GM08714 (cell line): Measurements from ENCODE around the gene MPIG6B.

ENCODE experiments used
- H3K4me3 ChIP-seq: fragments of 200-500 bp; sonication (Bioruptor generic); 2 replicates; pipeline ENCODE4 v1.5.1; 2014; ENCODE audit warnings: mild to moderate bottlenecking, low read length, inconsistent platforms
- ZNF274 ChIP-seq: IDR thresholded peaks from 2 replicates; pipeline ENCODE4 v1.6.1; 2012; ENCODE audit warnings: mild to moderate bottlenecking, low read depth, low read length

MPIG6B gene

DNA sequence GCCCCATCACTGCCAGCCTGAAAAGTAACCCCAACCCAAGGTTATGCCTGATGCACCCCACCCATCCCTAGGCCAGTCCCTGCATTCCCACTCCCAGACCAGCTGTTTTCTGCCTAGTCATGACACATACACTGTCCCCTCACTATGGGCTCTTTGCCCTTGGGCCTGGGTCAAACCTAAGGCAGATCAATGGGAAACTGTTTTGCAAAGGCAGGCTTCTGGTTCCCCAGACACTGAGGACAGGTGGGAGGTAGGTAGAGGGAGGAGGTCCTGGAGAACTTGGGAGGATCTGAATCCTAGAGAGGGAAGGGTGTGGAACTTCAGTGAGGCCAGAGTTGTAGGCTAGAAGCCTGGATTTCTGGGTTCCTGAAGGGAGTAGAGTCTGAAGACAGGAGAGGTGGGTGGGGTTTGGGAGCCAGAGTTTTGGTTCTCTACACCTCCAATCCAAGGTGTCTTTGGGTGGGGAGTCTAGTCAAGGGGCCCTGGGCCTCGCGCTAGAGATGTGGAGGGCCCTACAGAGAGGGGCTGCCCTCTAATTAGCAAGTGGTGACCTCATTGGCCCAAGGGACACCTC is 11.2 kb downstream of the MPIG6B start:
- H3K4me3 ChIP-seq, result peak overlapping the region; percentile 79
- TF ChIP-seq ZNF274, result no peak

DNA sequence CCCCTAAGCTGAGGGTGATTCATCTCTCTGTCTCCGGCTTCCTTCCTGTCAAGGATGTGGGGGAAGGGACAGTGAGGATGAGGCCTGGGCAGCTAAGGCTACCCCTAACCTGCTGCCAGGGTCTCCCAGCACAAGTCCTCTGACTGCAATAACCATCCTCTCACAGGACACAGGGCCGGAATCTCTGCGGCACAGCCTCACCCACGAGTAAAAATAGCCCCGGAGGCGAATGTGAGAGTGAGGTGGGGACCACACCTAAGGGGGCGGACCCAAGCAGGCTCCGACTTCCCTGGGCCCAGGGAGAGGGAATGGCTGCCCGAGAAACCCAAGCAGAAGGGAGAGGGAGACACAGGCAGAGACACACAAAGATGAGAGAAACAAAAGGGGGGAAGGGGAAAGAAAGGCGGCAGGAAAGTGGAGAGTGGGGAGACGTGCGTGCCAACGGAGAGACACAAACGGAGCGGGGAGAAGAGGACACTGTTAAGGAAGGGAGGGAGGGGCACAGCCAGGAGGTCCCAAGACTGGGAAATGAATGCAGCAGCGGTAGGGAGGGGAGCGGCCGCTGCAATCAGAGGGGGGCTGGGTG is 11.7 kb downstream of the MPIG6B start:
- TF ChIP-seq ZNF274, result no peak
- H3K4me3 ChIP-seq, result peak overlapping the region; percentile 79

DNA sequence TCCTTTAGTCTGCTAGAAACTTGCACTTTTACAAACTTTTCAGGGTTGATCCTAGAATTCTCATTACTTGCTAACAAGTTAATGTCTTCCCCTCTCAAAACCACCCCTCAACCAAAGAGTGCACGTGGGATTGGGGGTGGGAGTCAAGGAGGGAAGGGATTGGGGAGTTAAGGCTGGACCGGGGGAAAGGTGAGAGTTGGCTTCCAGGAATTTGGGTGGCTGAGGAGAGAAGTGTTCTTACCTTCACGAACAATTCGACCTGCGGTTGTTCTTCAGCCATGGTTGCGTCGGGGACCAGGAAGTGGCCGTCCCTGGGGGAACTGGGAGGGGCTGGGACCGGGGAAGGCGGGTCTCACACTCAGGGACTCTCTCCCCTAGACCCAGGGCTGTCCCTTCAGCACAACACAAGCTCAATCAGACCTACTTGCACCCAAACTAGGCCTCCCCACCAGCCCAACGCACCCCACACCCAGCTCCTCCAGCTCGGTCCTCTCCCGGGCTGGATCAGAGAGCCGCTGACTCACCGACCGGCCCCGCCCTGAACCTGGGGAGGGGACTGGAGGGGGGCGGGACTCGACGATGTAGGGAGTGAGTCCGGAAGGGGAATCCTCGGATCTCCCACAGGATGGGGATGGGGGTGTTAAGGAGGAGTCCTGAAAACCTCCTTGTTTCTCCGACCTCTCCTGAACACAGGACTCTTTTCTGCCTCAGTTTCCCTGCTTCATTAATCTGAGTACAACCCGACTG is 13.0 kb downstream of the MPIG6B start, which contains the start of gene CLIC1:
Gene CLIC1, minus strand, starts transcription at position 510 of the 747 bp plus-strand sequence. Its CDS starts 230 bp downstream, at position 280.
- TF ChIP-seq ZNF274, result no peak

DNA sequence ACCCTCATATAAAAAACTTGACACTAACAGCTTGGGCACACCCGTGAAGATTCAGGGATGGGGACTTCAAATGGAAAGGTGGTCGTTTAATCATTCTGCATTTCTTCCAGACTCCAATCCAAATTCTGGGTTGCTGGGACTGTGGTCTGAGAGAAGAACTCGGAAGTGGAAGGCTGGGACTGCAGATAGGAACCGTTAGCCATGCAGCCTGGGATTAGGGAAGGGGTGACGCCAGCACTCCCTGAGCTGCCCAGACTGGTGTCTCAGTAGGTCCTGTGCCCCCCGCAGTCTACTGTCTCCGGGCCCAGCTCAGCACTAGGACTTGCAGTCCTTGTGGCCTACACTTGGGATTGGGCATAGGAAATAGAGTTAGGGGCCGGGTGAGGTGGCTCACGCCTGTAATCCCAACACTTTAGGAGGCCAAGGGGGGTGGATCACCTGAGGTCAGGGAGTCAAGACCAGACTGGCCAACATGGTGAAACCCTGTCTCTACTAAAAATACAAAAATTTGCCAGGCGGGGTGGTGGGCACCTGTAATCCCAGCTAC is 13.7 kb downstream of the MPIG6B start:
- no peak for TF ChIP-seq ZNF274
- H3K4me3 ChIP-seq, result peak overlapping the region; percentile 79

More for the DNA sequence above, 13.0 kb downstream of the MPIG6B start, which contains the start of gene CLIC1:
- peak within 1 kb of the TSS; percentile 79 for H3K4me3 ChIP-seq

DNA sequence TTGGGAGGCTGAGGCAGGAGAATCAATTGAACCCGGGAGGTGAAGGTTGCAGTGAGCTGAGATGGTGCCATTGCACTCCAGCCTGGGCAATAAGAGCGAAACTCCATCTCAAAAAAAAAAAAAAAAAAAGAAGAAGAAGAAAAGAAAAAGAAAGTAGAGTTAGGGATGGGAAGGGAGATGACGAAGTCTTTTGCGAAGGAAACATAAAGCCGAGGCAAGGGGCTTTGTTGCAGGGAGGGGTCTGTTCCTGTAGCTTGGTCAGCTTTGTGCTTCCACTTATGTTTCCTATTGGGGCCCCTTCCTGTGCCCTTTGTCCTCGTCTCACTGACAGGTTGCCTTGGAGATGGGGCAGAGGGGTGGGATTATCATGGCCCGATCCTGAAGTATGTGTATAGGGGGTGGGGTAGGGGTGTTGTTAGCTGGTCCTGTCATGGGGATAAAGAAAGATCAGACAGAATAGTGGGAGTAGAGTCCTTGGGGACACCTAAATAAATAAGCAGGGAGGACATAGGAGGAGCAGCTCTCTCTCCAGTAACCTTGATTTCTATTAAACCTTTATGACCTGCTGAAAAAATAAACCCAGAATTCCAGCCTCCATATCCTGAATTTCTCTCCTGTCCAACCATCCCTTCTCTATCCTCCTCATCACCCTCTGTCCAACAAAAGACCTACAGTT is 14.3 kb downstream of the MPIG6B start:
- no peak for TF ChIP-seq ZNF274
- H3K4me3 ChIP-seq, result peak overlapping the region; percentile 79; the same call in 1 of the 2 replicates

DNA sequence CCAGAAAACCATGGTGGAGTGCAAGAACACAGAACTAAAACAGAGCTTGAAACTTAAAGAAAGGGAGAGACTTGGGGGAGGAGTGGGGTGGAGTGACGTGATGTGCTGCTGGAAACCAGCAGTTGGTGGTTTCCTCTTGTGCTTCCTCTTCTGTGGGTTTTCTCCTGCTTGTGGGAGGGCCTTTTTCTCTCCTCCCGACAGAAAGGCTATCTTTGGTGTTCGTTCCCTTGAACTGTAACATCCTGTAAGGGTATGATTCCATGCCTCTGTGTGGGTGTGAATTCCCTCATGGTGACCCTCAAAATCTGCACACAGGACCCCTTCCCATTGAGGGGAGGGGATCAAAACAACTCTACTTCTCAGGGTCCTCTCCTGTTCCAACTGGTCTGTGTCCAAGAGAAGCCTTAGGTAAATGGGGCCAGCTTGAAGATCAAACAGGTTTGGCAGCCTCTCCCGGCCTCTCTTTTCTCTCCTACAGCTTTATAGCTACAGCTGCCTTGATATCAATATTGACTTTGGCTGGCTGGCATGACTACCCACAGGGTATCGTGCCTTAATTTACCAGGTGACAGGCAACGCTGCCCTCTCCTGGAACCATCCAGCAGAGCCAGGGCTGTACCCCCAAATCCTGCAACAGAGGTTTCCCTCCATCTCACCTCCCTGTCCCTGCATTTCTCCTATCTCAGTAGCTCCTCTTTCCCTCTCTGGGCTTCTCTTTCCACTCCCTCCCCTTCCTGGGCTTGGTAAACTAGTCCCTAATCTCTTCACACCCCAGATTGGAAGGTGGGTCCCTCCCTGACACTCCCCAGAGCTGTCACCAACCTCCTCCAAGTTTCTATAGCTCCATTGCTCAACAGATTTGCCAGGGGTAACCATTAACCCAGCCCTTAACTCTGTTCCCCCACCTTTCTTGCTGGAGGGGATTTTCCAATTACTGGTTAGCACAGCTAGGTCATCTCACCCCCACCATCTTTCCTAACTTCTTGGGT is 15.1 kb downstream of the MPIG6B start:
- peak overlapping the region; percentile 79; the same call in 1 of the 2 replicates for H3K4me3 ChIP-seq
- no peak for TF ChIP-seq ZNF274

DNA sequence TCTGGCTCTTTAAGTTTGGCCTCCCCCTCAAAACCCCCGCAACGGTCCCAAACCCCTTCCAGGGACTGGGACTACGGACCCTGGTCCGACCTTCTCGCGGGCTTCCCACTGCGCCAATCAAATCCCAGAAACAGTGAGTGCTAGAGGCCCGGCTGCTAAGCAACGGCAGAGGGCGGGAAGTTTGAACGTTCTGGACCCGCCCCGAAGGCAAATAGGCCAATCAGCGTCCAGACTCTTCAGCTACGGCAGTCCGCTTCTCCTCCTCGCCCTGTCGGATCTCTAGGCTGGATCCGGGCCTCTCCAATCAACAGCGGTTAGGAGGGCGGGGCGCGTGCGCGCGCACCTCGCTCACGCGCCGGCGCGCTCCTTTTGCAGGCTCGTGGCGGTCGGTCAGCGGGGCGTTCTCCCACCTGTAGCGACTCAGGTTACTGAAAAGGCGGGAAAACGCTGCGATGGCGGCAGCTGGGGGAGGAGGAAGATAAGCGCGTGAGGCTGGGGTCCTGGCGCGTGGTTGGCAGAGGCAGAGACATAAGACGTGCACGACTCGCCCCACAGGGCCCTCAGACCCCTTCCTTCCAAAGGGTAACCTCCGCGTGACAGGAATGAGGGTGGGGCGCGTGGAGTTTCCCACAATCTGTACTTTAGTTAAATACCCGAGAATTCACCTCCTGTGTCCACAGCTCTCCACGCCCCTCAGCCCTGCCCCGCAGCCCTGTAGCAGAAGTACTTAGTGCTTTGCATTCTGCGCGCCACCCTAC is 16.6 kb downstream of the MPIG6B start, which contains the start of gene MSH5:
Gene MSH5, plus strand, starts transcription at position 367 of the 758 bp plus-strand sequence. CDS start 462 bp downstream, outside the sequence.
- H3K4me3 ChIP-seq, result peak within 1 kb of the TSS; percentile 73
- TF ChIP-seq ZNF274, result no peak

DNA sequence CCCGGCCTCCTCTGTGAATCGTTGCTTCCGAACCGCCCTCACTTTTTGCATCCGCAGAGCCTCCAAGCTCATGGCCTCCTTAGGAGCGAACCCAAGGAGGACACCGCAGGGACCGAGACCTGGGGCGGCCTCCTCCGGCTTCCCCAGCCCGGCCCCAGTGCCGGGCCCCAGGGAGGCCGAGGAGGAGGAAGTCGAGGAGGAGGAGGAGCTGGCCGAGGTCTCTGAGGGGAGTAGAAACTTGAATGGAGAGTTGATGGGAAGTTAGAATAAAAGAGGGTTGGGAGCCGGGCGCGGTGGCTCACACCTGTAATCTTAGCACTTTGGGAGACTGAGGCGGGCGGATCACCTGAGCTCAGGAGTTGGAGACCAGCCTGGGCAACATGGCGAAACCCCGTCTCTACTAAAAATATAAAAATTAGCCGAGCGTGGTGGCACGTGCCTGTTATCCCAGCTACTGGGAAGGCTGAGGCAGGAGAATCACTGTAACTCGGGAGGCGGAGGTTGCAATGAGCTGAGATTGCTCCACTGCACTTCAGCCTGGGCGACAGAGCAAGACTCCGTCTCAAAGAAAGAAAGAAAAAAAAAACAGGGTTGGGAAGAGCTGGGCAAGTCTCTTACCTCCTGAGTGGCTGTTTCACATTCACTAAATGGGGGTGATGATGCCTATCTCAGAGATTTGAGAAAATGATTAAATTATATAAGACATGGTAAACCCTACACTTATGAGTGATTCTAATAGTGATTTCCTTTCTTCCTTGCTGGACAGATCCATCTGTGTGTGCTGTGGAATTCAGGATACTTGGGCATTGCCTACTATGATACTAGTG is 17.4 kb downstream of the MPIG6B start:
- no peak for TF ChIP-seq ZNF274
- peak overlapping the region; percentile 73 for H3K4me3 ChIP-seq

DNA sequence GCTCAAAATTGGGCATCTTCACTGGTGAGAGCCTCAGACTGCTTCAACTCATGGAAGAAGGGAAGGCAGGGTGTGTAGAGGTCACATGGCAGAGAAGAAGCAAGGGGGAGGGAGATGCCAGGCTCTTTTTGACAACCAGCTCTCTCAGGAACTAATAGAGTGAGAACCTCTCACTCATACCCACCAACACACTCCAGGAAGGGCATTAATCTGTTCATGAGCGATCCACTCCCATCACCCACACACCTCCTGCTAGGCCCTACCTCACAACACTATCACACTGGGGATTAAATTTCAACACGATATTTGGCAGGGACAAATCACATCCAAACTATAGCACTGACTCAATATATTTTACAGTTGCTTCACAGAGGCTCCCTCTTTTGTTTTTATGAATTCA is 18.6 kb downstream of the MPIG6B start:
- H3K4me3 ChIP-seq, result no peak overlapping the region
- TF ChIP-seq ZNF274, result no peak

DNA sequence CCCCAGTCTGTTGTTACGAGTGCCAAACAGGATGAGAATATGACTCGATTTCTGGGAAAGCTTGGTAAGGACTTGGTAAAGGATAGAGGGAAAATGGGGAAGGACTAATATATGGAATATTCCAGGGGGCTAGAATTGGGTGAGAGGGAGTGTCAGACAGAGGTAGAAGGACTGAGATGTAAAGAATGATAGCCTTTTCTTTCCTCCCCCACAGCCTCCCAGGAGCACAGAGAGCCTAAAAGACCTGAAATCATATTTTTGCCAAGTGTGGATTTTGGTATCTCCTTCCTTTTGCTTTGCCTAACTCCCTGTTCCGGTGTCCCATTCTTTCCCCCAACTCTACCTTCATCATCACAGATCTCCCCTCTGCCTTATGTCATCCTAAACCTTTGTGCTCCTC is 19.7 kb downstream of the MPIG6B start:
- TF ChIP-seq ZNF274, result no peak

DNA sequence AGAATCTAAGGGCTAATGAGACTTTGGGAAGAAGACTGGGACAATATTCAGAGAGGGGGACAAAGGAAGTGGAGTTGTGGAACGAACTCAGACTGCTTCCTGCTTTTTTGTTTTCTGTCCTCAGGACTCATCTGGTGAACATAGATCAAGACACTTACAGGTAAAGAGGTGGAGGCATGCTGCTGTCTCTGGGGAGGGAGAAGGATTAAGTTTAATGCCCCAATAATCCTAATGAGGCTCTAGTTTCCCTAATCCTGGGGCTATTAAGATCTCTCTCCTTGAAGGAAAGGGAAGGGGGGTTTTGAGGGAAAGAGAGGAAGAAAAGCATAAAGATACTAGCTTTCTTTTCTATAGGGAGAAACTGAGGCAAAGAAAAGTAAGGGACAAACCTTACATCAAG is 21.2 kb downstream of the MPIG6B start:
- no peak for TF ChIP-seq ZNF274
- H3K4me3 ChIP-seq, result no peak overlapping the region

More for the DNA sequence above, 19.7 kb downstream of the MPIG6B start:
- H3K4me3 ChIP-seq, result no peak overlapping the region
